Mesodermal cell (in vitro differentiated cells): ENCODE results near the gene USP51. TPM values are rescaled to one million over a fixed set of nuclear protein-coding genes. Genes with fewer than 3 reads are reported as not detected.
"Not testable (repeated sequence)": the region's sequence is repeated elsewhere in the genome, so short reads cannot be mapped to it uniquely, and the experiment has no call there.

Experiments used
- H3K27ac ChIP-seq: 2 replicates; pipeline ENCODE4 v1.7.0; 2013; ENCODE audit warnings: mild to moderate bottlenecking, low read depth, low read length, moderate library complexity; ENCODE audit not compliant: severe bottlenecking
- H3K36me3 ChIP-seq: 2 replicates; pipeline ENCODE4 v1.7.1; 2013; ENCODE audit warnings: mild to moderate bottlenecking, low read length, moderate library complexity; ENCODE audit not compliant: control insufficient read depth, insufficient read depth
- H3K4me1 ChIP-seq: one replicate; pipeline ENCODE4 v1.7.1; 2013; ENCODE audit warnings: mild to moderate bottlenecking, low read length; ENCODE audit not compliant: insufficient read depth, control insufficient read depth, poor library complexity, severe bottlenecking
- H3K4me3 ChIP-seq: 2 replicates; pipeline ENCODE4 v1.7.0; 2013; ENCODE audit warnings: low read length, control low read depth, mild to moderate bottlenecking; ENCODE audit not compliant: insufficient read depth, poor library complexity, severe bottlenecking; ENCODE audit errors: extremely low read depth
- H3K9me3 ChIP-seq: 2 replicates; pipeline ENCODE4 v1.7.1; 2013; ENCODE audit warnings: mild to moderate bottlenecking, low read length, moderate library complexity; ENCODE audit not compliant: control insufficient read depth
- WGBS, 2 experiments: methylation state at CpG; one replicate each; pipeline ENCODE4 v1.1.5; 2013; ENCODE audit warnings: missing lambda C conversion rate in 2 of 2; ENCODE audit not compliant: insufficient coverage in 2 of 2; 5-methylcytosine and 5-hydroxymethylcytosine counted together
- polyA plus RNA-seq, 2 experiments: library from polyadenylated mRNA; stranded (reverse); fragments of 50-300 nt; gene quantifications; one replicate each; pipeline ENCODE4 v1.2.3, GENCODE V29; 2013

The USP51 gene
- 3.8 TPM for polyA plus RNA-seq (2013, experiment 1 of 2)
- 5.1 TPM for polyA plus RNA-seq (2013, experiment 2 of 2)

GRCh38 chrX:55489314-55490009 is at the start of gene USP51:
Gene USP51, minus strand, starts transcription at chrX:55489848. Its CDS starts 909 bp downstream, at chrX:55488939.
- peak within 1 kb of the TSS; percentile 50 for H3K4me3 ChIP-seq
- no peaks in the 10 kb centered on the region for H3K9me3 ChIP-seq
- H3K36me3 ChIP-seq: peaks cover 17% of the 10 kb centered on the region
- H3K27ac ChIP-seq: peak within 1 kb of the TSS; percentile 94
- WGBS, 2 experiments: 0% methylated on average over 15 to 17 of the region's 34 CpGs
- H3K4me1 ChIP-seq: no peaks in the 10 kb centered on the region

GRCh38 chrX:55524487-55524886 is 34.8 kb upstream of the USP51 start:
- WGBS, 2 experiments: 17 to 57% methylated on average over 1 of the region's 3 CpGs
- H3K27ac ChIP-seq: no peak overlapping the region
- no peaks in the 10 kb centered on the region for H3K36me3 ChIP-seq

GRCh38 chrX:55523356-55523755 is 33.7 kb upstream of the USP51 start:
- H3K27ac ChIP-seq: no peak overlapping the region
- 80% methylated on average over 1 of the region's 1 CpG; no CpG with 5 or more reads in 1 of the 2 experiments for WGBS, 2 experiments

More at GRCh38 chrX:55524487-55524886, 34.8 kb upstream of the USP51 start:
- Histone ChIP-seq H3K4me3 (no peak overlapping the region), H3K9me3 (no peaks in the 10 kb centered on the region), H3K4me1 (no peaks in the 10 kb centered on the region)

GRCh38 chrX:55522596-55523276 is 33.1 kb upstream of the USP51 start:
- H3K9me3 ChIP-seq: no peaks in the 10 kb centered on the region
- 89 to 90% methylated on average over 5 to 6 of the region's 17 CpGs for WGBS, 2 experiments
- no peak overlapping the region for H3K27ac ChIP-seq
- no peaks in the 10 kb centered on the region for H3K36me3 ChIP-seq
- H3K4me1 ChIP-seq: no peaks in the 10 kb centered on the region
- no peak overlapping the region for H3K4me3 ChIP-seq

More at GRCh38 chrX:55523356-55523755, 33.7 kb upstream of the USP51 start:
- Histone ChIP-seq H3K9me3 (no peaks in the 10 kb centered on the region), H3K4me3 (no peak overlapping the region), H3K4me1 (no peaks in the 10 kb centered on the region), H3K36me3 (no peaks in the 10 kb centered on the region)

GRCh38 chrX:55521687-55522086 is 32.0 kb upstream of the USP51 start:
- Histone ChIP-seq H3K4me3 (no peak overlapping the region), H3K9me3 (no peaks in the 10 kb centered on the region), H3K4me1 (no peaks in the 10 kb centered on the region), H3K36me3 (no peaks in the 10 kb centered on the region), H3K27ac (no peak overlapping the region)
- 88 to 89% methylated on average over 3 of the region's 3 CpGs for WGBS, 2 experiments

- WGBS, 2 experiments: no CpG with 5 or more reads among the region's 10 CpGs
- H3K27ac ChIP-seq, H3K4me1 ChIP-seq, H3K36me3 ChIP-seq, H3K9me3 ChIP-seq, H3K4me3 ChIP-seq: not testable (repeated sequence)
Observed at GRCh38 chrX:55516794-55517481, 27.3 kb upstream of the USP51 start.

- H3K27ac ChIP-seq, H3K36me3 ChIP-seq, H3K4me1 ChIP-seq, H3K9me3 ChIP-seq, H3K4me3 ChIP-seq: not testable (repeated sequence)
- WGBS, 2 experiments: no CpG with 5 or more reads among the region's 6 CpGs
Observed at GRCh38 chrX:55513045-55513737, 23.5 kb upstream of the USP51 start.

- WGBS, 2 experiments: no CpG with 5 or more reads among the region's 10 CpGs
- H3K36me3 ChIP-seq, H3K4me1 ChIP-seq, H3K27ac ChIP-seq, H3K4me3 ChIP-seq, H3K9me3 ChIP-seq: not testable (repeated sequence)
Observed at GRCh38 chrX:55508410-55509152, 18.9 kb upstream of the USP51 start.

GRCh38 chrX:55507699-55508098 is 18.1 kb upstream of the USP51 start:
- H3K4me3 ChIP-seq, H3K27ac ChIP-seq, H3K4me1 ChIP-seq, H3K36me3 ChIP-seq, H3K9me3 ChIP-seq: not testable (repeated sequence)
- WGBS, 2 experiments: no CpG with 5 or more reads among the region's 5 CpGs

GRCh38 chrX:55507010-55507409 is 17.4 kb upstream of the USP51 start:
- H3K36me3 ChIP-seq, H3K27ac ChIP-seq, H3K4me1 ChIP-seq, H3K9me3 ChIP-seq, H3K4me3 ChIP-seq: not testable (repeated sequence)
- WGBS, 2 experiments: no CpG with 5 or more reads among the region's 5 CpGs
